Dermis microvascular lymphatic vessel endothelial cell (primary cell): Measurements from ENCODE around the gene AZU1. TPM values are rescaled to one million over a fixed set of nuclear protein-coding genes. Genes with fewer than 3 reads are reported as not detected.

ENCODE experiments used
- DNase-seq, 2 donors: peaks; one replicate each; pipeline versions ENCODE4 v3.0.0 to v3.0.0-alpha.2; 2010; ENCODE audit warnings: low read depth in 2 of 2
- total RNA-seq: library from RNA; depleted of rRNA; stranded (reverse); fragments of >200 nt; gene quantifications from 2 replicates; pipeline ENCODE4 v1.2.1, GENCODE V29; 2014

AZU1 gene, protein sequence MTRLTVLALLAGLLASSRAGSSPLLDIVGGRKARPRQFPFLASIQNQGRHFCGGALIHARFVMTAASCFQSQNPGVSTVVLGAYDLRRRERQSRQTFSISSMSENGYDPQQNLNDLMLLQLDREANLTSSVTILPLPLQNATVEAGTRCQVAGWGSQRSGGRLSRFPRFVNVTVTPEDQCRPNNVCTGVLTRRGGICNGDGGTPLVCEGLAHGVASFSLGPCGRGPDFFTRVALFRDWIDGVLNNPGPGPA
- total RNA-seq, result not detected in 2 replicates

DNA sequence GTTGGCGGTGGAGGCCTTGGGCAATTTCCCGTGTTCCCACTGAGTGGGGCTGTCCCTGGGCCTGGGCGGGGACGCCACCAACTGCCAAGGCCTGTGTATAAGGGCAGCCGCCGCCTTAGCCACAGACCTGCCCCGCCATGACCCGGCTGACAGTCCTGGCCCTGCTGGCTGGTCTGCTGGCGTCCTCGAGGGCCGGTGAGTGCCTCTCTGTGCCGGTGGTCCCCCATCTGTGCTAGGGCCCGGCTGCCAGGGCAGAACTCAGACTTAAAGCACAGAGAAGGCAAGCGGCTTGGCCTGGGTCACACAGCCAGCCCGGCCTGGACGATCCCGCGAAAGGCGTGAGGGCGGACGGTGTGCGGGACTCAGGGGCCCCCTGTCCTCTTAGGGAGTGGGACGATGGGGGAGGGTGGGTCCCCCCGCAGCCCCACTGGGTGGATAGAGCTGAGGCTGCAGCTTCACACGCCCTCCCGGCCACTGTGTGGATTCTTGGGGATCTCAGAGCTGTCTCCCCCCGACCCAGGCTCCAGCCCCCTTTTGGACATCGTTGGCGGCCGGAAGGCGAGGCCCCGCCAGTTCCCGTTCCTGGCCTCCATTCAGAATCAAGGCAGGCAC is at the start of gene AZU1:
AZU1 (plus strand) TSS at position 128 of the 612 bp plus-strand sequence; CDS start at position 138, 10 bp downstream.
- no peak for DNase-seq

DNA sequence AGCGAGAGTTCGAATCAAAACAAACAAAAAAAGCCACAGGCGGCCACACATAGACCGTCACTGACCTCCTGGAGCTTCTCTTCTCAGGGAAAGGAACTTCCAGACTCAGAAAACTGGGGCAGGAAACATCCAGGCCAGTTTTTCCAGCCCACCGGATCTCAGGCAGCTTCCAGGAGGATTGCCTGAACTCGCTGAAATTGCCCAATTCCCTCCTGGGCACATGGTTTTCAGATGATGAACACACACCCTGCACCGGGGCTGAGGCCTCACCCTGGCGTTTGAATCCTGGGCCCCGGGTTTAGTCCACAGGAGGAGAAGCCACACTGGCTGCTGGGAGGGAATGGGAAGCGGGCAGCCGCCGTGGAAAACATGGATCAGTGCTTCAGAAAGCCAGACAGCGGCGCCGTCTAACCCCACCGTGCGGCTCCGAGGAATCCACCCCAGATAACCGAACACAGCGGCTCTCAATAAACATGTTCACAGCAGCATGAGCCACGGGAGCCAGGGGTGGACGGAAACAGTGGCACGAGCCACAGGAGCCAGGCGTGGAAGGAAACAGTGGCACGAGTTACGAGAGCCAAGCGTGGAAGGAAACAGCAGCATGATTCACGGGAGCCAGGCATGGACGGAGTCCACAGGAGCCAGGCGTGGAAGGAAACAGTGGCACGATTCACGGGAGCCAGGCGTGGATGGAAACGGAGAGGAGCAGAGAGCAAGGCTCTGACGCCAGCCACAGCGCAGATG is 48.6 kb upstream of the AZU1 start:
- peak; percentile 68 to 69 for DNase-seq

DNA sequence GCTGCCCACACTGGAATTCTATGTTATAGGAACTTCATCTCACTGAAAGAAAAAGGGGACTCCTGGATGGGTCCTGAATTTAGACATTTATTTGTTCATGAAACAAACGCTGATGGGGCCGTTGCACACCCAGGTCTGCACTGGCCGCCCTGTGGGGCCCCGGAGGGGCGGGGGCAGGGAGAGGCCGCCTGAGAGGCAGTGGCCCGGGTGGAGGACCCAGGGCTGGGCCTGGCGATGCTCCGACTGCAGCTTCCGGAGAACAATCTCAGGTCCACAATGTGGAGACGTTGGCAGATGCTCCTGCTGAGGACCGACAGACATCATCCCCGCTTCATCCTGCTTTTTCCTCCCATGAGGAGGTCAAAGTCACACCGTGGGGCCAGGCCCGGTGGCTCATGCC is 46.7 kb upstream of the AZU1 start:
- no peak for DNase-seq

DNA sequence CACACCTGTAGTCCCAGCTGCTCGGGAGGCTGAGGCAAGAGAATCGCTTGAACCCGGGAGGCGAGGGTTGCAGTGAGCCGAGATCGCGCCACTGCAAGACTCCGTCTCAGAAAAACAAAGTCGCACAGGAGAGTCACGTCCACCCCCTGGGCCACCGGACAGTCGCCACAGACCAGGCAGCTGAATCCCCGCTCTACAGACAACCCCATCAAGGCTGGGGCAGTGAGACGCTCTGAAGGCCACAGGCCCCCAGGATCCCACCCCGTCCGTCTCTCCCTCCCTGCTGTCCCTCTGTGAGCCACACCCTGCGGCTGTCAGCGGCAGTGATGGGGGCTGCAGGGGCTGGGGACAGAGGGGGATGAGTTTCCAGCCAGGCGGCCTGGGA is 45.8 kb upstream of the AZU1 start:
- no peak for DNase-seq

DNA sequence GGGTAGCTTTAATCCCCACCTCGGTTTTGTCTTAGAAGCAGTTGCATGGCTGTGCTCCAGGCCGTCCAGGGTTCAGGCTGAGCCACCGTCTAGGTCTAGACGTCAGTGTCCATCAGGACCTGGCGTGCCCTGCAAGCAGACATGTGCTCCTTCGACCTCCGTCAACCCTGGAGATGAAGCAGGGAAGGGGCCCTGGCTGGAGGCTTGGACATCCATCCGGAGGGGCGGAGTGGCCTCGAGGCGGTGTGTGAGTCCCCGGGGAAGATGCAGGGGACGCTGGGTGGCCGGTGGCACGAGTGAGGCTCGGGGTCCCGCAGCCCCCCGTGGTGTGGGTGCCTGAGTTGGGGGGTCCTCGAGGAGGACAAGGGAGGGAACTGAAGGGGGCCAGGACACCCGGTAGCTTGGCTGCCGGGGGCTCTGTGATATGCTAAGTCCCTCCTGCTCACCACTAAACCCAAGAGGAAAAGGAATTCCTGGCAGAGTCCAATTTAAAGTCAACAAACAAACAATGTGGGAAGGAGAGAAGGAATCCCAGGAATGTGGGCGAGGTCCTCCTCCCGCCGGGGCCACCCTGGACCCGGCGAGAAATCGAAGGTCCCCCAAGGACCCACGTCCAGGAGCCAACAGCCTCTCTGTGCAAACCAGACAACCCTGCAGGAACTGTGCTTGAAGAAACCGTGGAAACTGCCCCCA is 45.3 kb upstream of the AZU1 start:
- DNase-seq, result peak; percentile 53 to 55

DNA sequence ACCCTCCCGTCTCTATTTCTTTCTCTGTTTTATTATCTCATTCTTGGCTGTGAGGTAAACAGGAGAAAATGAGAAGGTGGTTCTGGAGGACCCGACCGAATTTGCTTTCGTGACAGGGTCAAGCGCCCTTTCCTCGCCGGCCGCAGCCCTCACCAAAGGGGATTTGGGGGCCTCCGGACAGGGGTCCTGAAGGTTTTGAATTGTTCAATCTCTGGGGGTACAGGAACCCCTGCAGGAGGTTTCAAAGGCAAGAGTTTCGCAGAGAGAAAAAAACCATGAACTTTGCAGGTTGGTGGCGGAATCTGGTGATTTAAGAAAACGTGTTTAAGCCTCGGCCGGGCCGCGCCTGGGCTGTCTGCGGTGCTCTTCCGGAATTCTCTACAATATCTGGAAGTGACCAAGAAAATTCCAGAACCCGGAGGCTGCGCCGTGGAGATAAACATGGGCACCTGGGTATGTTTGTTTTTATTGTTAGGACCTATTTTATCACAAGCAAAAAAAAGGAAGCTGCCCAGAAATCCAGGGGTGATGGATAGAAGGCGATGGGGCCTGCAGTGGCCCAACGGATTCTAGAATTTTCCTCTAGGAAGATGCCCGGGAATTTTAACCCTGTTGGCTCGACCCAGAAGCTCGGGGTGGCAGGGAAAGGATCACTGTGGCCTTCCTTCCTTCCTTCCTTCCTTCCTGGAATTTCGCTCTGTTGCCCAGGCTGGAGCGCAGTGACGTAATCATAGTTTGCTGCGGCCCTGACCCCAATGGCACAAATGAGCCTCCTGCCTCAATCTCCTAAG is 44.6 kb upstream of the AZU1 start:
- DNase-seq, result peak; percentile 58 to 88

DNA sequence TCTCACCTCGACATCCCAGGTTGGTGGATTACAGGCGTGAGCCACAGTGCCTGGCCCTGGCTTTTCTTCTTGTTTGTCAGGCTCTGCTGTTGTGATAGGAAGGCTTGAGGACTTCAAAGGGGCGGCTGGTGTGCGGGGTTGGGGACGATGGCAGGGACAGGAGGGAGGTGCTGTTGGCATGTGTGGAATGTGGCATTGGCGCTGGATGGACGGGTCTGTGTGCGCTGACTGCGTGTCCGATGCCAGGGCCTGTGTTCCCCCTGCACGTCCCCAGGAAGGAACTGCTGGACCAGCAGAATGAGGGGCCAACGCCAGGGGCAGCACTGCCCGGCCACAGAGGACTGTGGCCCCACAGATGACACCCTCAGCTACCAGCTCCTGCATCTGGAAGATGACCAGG is 43.1 kb upstream of the AZU1 start:
- peak in 1 of 2 donors; percentile 26 for DNase-seq

DNA sequence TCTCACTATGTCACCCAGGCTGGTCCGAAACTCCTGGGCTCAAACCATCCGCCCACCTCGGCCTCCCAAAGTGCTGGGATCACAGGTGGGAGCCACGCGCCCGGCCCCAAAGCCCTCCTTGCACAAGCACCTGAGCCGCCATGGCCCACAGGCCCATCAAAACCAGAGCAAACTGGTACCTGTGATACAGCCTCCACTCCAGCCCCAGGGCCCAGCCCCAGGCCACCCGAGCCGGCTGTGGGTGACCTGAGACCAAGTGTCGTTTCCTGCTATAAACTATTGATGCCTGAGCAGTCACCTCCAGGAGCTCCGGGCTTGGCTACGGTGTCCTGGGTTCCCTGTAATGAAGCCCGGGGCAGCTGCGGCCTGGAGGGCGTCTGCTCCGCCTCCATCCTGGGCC is 40.1 kb upstream of the AZU1 start:
- no peak for DNase-seq

DNA sequence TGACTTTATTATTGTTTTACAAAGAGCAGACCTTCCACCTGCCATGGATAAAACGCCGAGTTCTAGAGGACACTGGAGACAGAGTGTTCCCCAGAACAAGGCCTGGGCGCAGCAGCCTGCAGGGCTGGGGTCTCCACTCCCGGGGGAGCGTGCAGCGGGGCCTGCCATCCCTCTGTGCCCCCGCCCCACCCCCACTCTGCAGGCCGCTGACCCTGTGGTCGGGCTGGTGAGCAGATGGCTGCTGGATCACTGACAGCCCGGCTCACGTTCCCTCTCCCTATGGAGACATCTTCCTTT is 39.0 kb upstream of the AZU1 start:
- DNase-seq, result no peak

DNA sequence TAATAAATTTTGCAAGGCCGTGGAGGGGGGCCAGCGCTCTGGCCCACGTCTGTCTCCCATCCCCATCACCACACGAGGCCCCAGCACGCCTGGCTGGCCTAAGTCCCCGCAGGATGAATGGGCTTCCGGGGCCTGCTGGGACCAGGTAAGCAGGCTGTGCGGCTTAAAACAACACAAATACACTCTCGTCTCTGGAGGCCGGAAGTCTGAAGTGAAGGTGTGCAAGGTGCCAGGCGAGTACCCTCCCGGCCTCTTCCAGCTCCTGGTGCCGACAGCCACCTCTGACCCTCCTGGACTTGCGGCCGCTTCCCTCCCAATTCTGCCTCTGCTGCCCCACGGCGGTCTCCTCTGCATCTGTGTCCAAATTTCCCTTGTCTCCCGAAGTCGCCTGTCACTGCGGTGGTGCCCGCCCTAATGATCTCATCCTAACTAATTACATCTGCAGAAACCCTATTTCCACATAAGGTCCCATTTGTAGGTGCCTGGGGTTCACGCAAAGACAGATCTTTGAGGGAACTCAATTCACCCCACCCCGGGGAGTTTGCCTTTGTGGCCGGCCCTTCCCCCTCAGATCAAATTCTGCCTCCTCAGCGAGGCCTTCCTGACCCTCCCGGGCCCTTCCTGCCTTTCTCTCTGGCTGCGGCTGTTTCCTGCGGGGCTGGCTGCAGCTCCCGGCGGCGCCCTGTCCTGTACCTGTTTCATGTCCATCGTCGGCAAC is 38.5 kb upstream of the AZU1 start:
- peak; percentile 54 to 83 for DNase-seq

DNA sequence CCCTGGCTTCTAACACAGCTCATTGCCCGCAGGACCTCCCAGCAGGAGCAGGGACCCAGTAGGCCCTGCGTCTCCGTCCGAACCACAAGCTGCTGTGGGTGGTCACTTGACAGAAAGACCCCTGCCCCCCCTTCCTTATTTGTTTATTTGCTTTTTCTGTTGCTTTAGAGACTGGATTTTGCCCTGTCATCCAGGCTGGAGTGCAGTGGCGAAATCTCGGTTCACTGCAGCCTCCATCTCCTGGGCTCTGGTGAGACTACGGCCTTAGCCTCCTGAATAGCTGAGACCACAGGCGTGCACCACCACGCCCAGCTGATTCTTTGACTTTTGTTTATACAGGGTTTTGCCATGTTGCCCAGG is 38.0 kb upstream of the AZU1 start:
- no peak for DNase-seq

DNA sequence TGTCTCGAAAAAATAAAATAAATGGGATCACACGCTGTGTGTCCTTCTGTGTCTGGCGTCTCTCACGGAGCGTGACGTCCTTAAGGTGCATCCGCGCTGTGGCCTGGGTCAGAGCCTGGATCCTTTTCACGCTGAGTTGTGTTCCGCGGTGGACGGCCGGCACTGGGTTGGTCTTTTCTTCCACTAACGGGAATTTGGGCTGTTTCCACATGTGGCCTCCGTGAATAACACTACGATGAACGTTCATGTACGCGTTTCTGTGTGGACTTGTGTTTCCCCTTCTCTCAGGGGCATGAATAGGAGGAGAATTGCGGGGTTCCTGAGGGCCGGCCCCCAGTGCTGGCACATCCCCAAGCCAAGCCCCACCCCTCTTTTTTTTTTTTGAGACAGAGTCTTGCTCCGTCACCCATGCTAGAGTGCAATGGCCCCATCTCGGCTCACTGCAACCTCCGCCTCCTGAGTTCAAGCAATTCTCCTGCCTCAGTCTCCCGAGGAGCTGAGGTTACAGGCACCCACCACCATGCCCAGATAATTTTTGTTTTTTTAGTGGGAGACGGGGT is 36.5 kb upstream of the AZU1 start:
- no peak for DNase-seq

DNA sequence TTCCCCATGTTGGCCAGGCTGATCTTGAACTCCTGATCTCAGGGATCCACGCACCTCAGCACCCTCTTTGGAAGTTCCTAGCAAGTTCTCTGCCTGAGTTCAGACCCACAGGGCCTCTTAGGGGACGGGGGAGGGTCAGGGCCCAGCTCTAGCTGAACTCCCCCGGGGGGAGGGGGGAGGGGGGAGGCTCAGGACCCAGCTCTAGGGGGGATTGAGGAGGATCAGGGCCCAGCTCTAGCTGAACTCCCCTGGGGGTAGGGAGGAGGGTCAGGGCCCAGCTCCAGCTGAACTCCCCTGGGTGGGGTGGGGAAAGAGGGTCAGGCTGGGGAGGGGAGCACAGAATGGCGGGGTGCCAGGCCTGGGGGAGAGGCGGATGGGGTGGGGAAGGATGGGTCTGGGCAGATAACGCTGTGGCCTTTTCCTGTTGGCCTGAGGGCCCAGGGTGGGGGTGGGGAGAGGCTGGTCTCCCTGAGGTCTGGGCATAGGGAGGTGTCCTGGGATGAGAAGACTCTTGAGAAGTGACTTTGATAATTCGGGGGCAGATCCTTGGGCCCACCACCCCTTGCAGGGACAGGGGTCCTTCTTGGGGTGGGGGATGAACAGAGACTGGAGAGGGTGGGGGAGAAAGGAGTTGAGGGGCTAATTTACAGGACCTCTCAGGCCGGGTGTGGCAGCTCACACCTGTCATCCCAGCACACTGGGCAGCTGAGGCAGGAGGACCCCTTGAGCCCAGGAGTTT is 35.9 kb upstream of the AZU1 start:
- peak in 1 of 2 donors; percentile 49 for DNase-seq

DNA sequence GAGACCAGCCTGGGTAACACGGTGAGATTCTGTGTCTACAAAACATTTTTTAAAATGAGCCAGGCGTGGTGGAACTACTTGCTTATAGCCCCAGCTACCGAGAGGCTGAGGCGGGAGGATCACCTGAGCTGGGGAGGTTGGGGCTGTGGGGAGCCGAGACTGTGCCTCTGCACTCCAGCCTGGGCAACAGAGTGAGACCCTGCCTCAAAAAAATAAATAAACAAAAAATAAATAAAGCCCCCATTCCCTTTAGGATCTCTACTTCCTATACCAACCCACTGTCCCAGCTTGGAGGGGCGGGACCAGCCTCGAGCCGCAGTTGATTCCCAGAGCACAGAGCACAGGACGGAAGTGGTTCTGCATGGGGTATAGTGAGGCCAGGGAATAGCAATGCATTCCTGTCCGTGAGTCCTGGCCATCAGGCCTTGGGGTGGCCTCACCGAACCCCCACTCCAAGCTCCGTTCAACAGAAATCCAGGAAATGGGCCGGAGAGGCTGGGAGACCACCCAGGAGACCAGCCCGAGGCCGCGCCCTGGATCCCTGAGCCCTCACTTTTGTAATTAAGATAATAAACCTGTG is 35.2 kb upstream of the AZU1 start:
- DNase-seq, result peak in 1 of 2 donors; percentile 51

DNA sequence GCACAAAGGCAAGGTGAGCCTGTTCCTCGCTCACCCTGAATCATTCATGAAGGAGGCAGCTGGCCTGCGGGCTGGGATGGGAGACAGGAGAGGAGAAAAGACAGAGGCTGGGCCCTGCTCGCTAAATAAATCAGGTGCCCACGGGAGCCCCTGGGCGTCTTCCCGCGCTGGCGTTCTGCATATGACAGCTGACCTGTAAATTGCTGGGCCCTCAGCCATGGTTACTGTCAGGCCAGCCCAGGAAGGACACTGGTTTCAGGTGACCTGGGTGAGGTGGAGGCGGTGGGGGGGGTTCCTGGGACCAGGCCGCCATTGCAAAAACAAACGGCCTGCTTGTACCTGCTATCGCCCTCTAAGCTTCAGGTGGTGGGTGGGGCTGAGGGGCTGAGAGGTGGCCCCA is 33.8 kb upstream of the AZU1 start:
- DNase-seq, result no peak

DNA sequence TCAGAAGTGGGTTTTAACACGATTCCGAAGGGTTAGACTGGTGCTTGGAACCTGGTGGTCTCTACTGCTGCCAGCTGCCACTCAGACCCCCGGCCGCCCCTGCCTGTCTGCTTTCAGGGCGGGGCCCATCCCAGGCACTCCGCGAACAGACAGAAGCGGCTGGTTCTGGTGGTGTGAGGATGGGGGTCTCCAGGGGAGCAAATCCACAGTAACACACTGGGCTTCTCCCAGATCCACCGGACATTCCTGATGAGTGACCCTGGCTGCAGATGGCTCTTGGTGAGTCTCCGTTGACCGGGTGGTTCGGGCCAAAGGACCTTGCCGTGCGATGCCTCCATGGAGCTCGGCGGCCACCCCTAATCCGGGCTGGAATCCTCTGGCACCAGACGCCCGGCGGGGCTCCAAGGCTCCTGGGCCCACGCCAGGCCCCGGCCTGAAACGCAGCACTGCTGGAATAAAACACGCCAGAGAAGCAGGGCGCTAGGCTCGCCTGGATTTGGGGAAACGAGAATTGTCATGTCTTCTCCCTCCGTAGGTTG is 32.5 kb upstream of the AZU1 start:
- no peak for DNase-seq

DNA sequence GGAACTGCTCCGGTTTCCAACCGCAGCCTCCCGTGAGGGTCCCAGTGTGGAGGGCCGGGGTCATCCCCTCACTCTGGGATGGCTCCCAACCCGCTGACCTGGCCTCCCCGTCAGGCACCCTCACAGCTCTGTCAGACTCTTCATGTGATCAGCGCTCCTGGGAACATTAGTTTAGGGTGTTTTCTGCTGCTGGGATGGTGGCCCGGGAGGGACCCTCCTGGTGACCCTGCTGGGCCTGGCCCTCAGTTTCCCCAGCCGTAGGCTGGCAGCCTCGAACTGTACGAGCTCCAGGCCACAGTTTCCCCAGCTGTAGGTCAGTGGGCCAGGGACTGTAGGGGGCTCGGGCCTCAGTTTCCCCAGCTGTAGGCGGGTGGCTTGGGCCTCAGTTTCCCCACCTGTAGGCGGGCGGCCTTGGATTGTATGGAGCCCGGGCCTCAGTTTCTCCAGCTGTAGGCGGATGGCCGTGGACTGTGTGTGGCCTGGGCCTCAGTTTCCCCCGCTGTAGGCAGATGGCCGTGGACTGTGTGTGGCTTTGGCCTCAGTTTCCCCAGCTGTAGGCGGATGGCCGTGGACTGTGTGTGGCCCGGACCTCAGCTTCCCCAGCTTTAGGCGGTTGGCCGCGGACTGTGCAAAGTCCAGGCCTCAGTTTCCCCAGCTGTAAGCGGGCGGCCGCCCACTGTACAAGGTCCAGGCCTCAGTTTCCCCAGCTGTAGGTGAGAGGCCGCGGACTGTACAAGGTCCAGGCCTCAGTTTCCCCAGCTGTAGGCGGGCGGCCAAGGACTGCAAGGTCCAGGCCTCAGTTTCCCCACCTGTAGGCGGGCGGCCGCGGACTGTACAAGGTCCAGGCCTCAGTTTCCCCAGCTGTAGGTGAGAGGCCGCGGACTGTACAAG is 31.7 kb upstream of the AZU1 start:
- DNase-seq, result no peak
